HG03064 (cell line): ENCODE data around the gene IMMP2L.
"Not testable (repeated sequence)": the region's sequence is repeated elsewhere in the genome, so short reads cannot be mapped to it uniquely, and the experiment has no call there.

Source experiments
- ATAC-seq: cut with Tn5 transposase; IDR thresholded peaks from one replicate; pipeline ENCODE4 v1.9.1; 2021; ENCODE audit warnings: low read depth; ENCODE audit not compliant: unreplicated experiment

IMMP2L gene

GRCh38 chr7:111473449-111474198 lies 88.7 kb downstream of the IMMP2L start:
- no peak for ATAC-seq

- no peak for ATAC-seq
These were observed 91.3 kb downstream of the IMMP2L start for GRCh38 chr7:111470998-111471397.

GRCh38 chr7:111469894-111470293 lies 92.4 kb downstream of the IMMP2L start:
- not testable (repeated sequence) for ATAC-seq

- ATAC-seq, result not testable (repeated sequence)
These were observed 96.5 kb downstream of the IMMP2L start for GRCh38 chr7:111465774-111466173.

GRCh38 chr7:111460695-111461094 lies 101.6 kb downstream of the IMMP2L start:
- ATAC-seq, result no peak

- ATAC-seq, result no peak
These were observed 102.5 kb downstream of the IMMP2L start for GRCh38 chr7:111459757-111460280.

- ATAC-seq, result no peak
These were observed 103.1 kb downstream of the IMMP2L start for GRCh38 chr7:111459065-111459756.

GRCh38 chr7:111450705-111451104 lies 111.6 kb downstream of the IMMP2L start:
- not testable (repeated sequence) for ATAC-seq

GRCh38 chr7:111447502-111447901 lies 114.8 kb downstream of the IMMP2L start:
- ATAC-seq, result not testable (repeated sequence)

- no peak for ATAC-seq
These were observed 122.3 kb downstream of the IMMP2L start for GRCh38 chr7:111439977-111440376.

- no peak for ATAC-seq
These were observed 123.7 kb downstream of the IMMP2L start for GRCh38 chr7:111438369-111439289.

- no peak for ATAC-seq
These were observed 124.6 kb downstream of the IMMP2L start for GRCh38 chr7:111437736-111438135.

- ATAC-seq, result no peak
These were observed 125.7 kb downstream of the IMMP2L start for GRCh38 chr7:111436608-111437007.

GRCh38 chr7:111433426-111433825 lies 128.9 kb downstream of the IMMP2L start:
- ATAC-seq, result no peak

- ATAC-seq, result no peak
These were observed 132.5 kb downstream of the IMMP2L start for GRCh38 chr7:111429781-111430180.

- no peak for ATAC-seq
These were observed 137.5 kb downstream of the IMMP2L start for GRCh38 chr7:111424768-111425167.

GRCh38 chr7:111414374-111414773 lies 147.9 kb downstream of the IMMP2L start:
- ATAC-seq, result no peak

GRCh38 chr7:111413739-111414138 lies 148.6 kb downstream of the IMMP2L start:
- no peak for ATAC-seq

GRCh38 chr7:111410899-111411298 lies 151.4 kb downstream of the IMMP2L start:
- ATAC-seq, result no peak

GRCh38 chr7:111409714-111410422 lies 152.4 kb downstream of the IMMP2L start:
- no peak for ATAC-seq
